GM21447 (cell line): ENCODE measurements around the gene RAB39A.

Source experiments
- ATAC-seq: cut with Tn5 transposase; IDR thresholded peaks from one replicate; pipeline ENCODE4 v1.9.1; 2021; ENCODE audit not compliant: unreplicated experiment

The RAB39A gene

GRCh38 chr11:107957109-107957588 is 28.9 kb downstream of the RAB39A start:
- ATAC-seq = peak; percentile 81

- no peak for ATAC-seq
These were observed 33.2 kb downstream of the RAB39A start for GRCh38 chr11:107961480-107961879.

- ATAC-seq = no peak
These were observed 33.9 kb downstream of the RAB39A start for GRCh38 chr11:107962181-107962580.

GRCh38 chr11:107963091-107963490 is 34.8 kb downstream of the RAB39A start:
- no peak for ATAC-seq

GRCh38 chr11:107969219-107969618 is 41.0 kb downstream of the RAB39A start:
- ATAC-seq = no peak

- ATAC-seq = no peak
These were observed 41.8 kb downstream of the RAB39A start for GRCh38 chr11:107970049-107970448.

- ATAC-seq = no peak
These were observed 45.4 kb downstream of the RAB39A start for GRCh38 chr11:107973641-107974040.

- no peak for ATAC-seq
These were observed 60.3 kb downstream of the RAB39A start for GRCh38 chr11:107988397-107989158.

- no peak for ATAC-seq
These were observed 63.7 kb downstream of the RAB39A start for GRCh38 chr11:107991868-107992414.

- ATAC-seq = no peak
These were observed 67.9 kb downstream of the RAB39A start for GRCh38 chr11:107996006-107996776.

GRCh38 chr11:107998761-107999160 is 70.5 kb downstream of the RAB39A start:
- no peak for ATAC-seq

GRCh38 chr11:107999759-108000455 is 71.7 kb downstream of the RAB39A start:
- ATAC-seq = peak; percentile 91

GRCh38 chr11:108002476-108002875 is 74.2 kb downstream of the RAB39A start:
- no peak for ATAC-seq

- no peak for ATAC-seq
These were observed 75.4 kb downstream of the RAB39A start for GRCh38 chr11:108003623-108004022.

GRCh38 chr11:108007819-108008218 is 79.6 kb downstream of the RAB39A start:
- ATAC-seq = no peak

- ATAC-seq = peak; percentile 87
These were observed 80.6 kb downstream of the RAB39A start, which contains the start of gene CUL5 for GRCh38 chr11:108008656-108009496. Gene CUL5, plus strand, starts transcription at chr11:108008898. Its CDS starts 451 bp downstream, at chr11:108009349.

- peak; percentile 11 for ATAC-seq
These were observed 81.5 kb downstream of the RAB39A start for GRCh38 chr11:108009497-108010370.

- ATAC-seq = no peak
These were observed 84.0 kb downstream of the RAB39A start for GRCh38 chr11:108012139-108012725.
